Neural cell (in vitro differentiated cells): ENCODE results near the gene SLC27A1. TPM values are rescaled to one million over a fixed set of nuclear protein-coding genes. Genes with fewer than 3 reads are reported as not detected.

ENCODE experiments used
- H2AFZ ChIP-seq: fragments of 200-600, 300-800 bp; sonication (generic), shearing (Covaris generic); 2 replicates; pipeline ENCODE4 v1.6.0; 2014; ENCODE audit warnings: low read depth, mild to moderate bottlenecking, antibody characterized with exemption, low read length, moderate library complexity
- H3F3A ChIP-seq: fragments of 200-600 bp; shearing (Covaris generic); 2 replicates; pipeline ENCODE4 v1.6.1; 2016; ENCODE audit warnings: mild to moderate bottlenecking, moderate library complexity, mixed read lengths, antibody characterized with exemption, low read length; ENCODE audit not compliant: insufficient read depth, poor library complexity, severe bottlenecking
- H3K27ac ChIP-seq: fragments of 200-600, 300-800 bp; sonication (generic), shearing (Covaris generic); 2 replicates; pipeline ENCODE4 v1.5.1; 2014; ENCODE audit warnings: mild to moderate bottlenecking, low read length, moderate library complexity
- H3K27me3 ChIP-seq: fragments of 300-800, 200-600 bp; sonication (generic), shearing (Covaris generic); 2 replicates; pipeline ENCODE4 v1.6.0; 2014; ENCODE audit warnings: mild to moderate bottlenecking, low read depth, low read length, moderate library complexity; ENCODE audit not compliant: insufficient read depth
- H3K36me3 ChIP-seq: fragments of 300-800, 200-600 bp; sonication (generic), shearing (Covaris generic); 2 replicates; pipeline ENCODE4 v1.5.1; 2014; ENCODE audit warnings: mild to moderate bottlenecking, antibody characterized with exemption, low read length, moderate library complexity; ENCODE audit not compliant: insufficient read depth
- H3K4me2 ChIP-seq: fragments of 300-800, 200-600 bp; sonication (generic), shearing (Covaris generic); 2 replicates; pipeline ENCODE4 v1.6.0; 2014; ENCODE audit warnings: mild to moderate bottlenecking, low read length
- H3K4me3 ChIP-seq: fragments of 300-800, 200-600 bp; sonication (generic), shearing (Covaris generic); 2 replicates; pipeline ENCODE4 v1.5.1; 2014; ENCODE audit warnings: mild to moderate bottlenecking, low read length, moderate library complexity
- H3K79me2 ChIP-seq: fragments of 200-600 bp; shearing (Covaris generic); replicated peaks from 2 replicates; pipeline ENCODE4 v1.6.0; 2014; ENCODE audit warnings: mild to moderate bottlenecking, low read length, moderate library complexity; ENCODE audit not compliant: insufficient read depth
- H3K9ac ChIP-seq: fragments of 300-800, 200-600 bp; sonication (generic), shearing (Covaris generic); 2 replicates; pipeline ENCODE4 v1.6.1; 2016; ENCODE audit warnings: mild to moderate bottlenecking, low read length, mixed read lengths
- H3K9me2 ChIP-seq: fragments of 200-600 bp; shearing (Covaris generic); 2 replicates; pipeline ENCODE4 v1.6.1; 2016; ENCODE audit warnings: mild to moderate bottlenecking, low read length, mixed read lengths; ENCODE audit not compliant: insufficient read depth
- H3K9me3 ChIP-seq: fragments of 200-600, 300-800 bp; sonication (generic), shearing (Covaris generic); 2 replicates; pipeline ENCODE4 v1.6.1; 2016; ENCODE audit warnings: mild to moderate bottlenecking, mixed run types, low read length, moderate library complexity, mixed read lengths
- H4K20me1 ChIP-seq: fragments of 200-600 bp; shearing (Covaris generic); 2 replicates; pipeline ENCODE4 v1.6.1; 2016; ENCODE audit warnings: mild to moderate bottlenecking, mixed run types; ENCODE audit not compliant: insufficient read depth
- CTCF ChIP-seq: fragments of 450-650 bp; IDR thresholded peaks from 2 replicates; pipeline ENCODE4 v1.5.1; 2014; ENCODE audit warnings: antibody characterized with exemption, mild to moderate bottlenecking, moderate library complexity; ENCODE audit not compliant: poor library complexity, severe bottlenecking
- EP300 ChIP-seq: fragments of 450-650 bp; conservative IDR thresholded peaks from 2 replicates; pipeline ENCODE4 v1.6.1; 2014; ENCODE audit warnings: antibody characterized with exemption, mild to moderate bottlenecking, moderate library complexity; ENCODE audit not compliant: poor library complexity, severe bottlenecking
- EZH2 ChIP-seq: fragments of 200-600, 300-800 bp; shearing (Covaris generic), sonication (generic); IDR thresholded peaks from 2 replicates; pipeline ENCODE4 v1.6.1; 2014; ENCODE audit warnings: antibody characterized with exemption, low read length, borderline replicate concordance, mild to moderate bottlenecking; ENCODE audit not compliant: insufficient read depth, poor library complexity, severe bottlenecking
- MXI1 ChIP-seq: fragments of 450-650 bp; conservative IDR thresholded peaks from 2 replicates; pipeline ENCODE4 v1.6.1; 2014; ENCODE audit warnings: antibody characterized with exemption, mild to moderate bottlenecking; ENCODE audit not compliant: poor library complexity, severe bottlenecking
- POLR2AphosphoS5 ChIP-seq: IDR thresholded peaks from 2 replicates; pipeline ENCODE4 v1.6.1; 2012
- RAD21 ChIP-seq: fragments of 450-650 bp; conservative IDR thresholded peaks from 2 replicates; pipeline ENCODE4 v1.6.1; 2014; ENCODE audit warnings: antibody characterized with exemption, mild to moderate bottlenecking, moderate library complexity
- REST ChIP-seq: IDR thresholded peaks from 2 replicates; pipeline ENCODE4 v1.6.1; 2012; ENCODE audit warnings: borderline replicate concordance
- SMC3 ChIP-seq: fragments of 450-650 bp; conservative IDR thresholded peaks from 2 replicates; pipeline ENCODE4 v1.6.1; 2014; ENCODE audit warnings: antibody characterized with exemption, mild to moderate bottlenecking, moderate library complexity; ENCODE audit not compliant: poor library complexity
- TAF1 ChIP-seq: IDR thresholded peaks from 2 replicates; pipeline ENCODE4 v1.6.1; 2012; ENCODE audit warnings: low read depth
- polyA plus RNA-seq: library from polyadenylated mRNA; depleted of rRNA; stranded (reverse); fragments of >200 nt; gene quantifications from 2 replicates; pipeline ENCODE4 v1.2.3, GENCODE V29; 2014

Gene SLC27A1
- polyA plus RNA-seq, 1 donor from 2014 or later: 22.0 TPM

GRCh38 chr19:17436094-17436873 is 34.0 kb upstream of the SLC27A1 start:
- no peaks in the 10 kb centered on the region for H3K9me2 ChIP-seq
- H3F3A ChIP-seq: no peaks in the 10 kb centered on the region
- no peak overlapping the region for H2AFZ ChIP-seq
- no peak overlapping the region for H3K27ac ChIP-seq
- no peaks in the 10 kb centered on the region for H3K9me3 ChIP-seq
- no peaks in the 10 kb centered on the region for H3K27me3 ChIP-seq
- no peak overlapping the region for H3K4me2 ChIP-seq
- no peak overlapping the region for H3K4me3 ChIP-seq
- H4K20me1 ChIP-seq: no peaks in the 10 kb centered on the region
- no peak overlapping the region for H3K9ac ChIP-seq
- no peak for TF ChIP-seq TAF1
- TF ChIP-seq EZH2: no peak
- TF ChIP-seq REST: no peak
- no peak for TF ChIP-seq MXI1
- no peaks in the 10 kb centered on the region for H3K36me3 ChIP-seq
- H3K79me2 ChIP-seq: no peaks in the 10 kb centered on the region

GRCh38 chr19:17436874-17437267 is 33.5 kb upstream of the SLC27A1 start:
- Histone ChIP-seq H2AFZ (no peak overlapping the region), H3K36me3 (no peaks in the 10 kb centered on the region), H3K79me2 (no peaks in the 10 kb centered on the region), H3K9me2 (no peaks in the 10 kb centered on the region), H4K20me1 (no peaks in the 10 kb centered on the region), H3K27ac (no peak overlapping the region), H3F3A (no peaks in the 10 kb centered on the region), H3K9ac (no peak overlapping the region), H3K27me3 (no peaks in the 10 kb centered on the region), H3K9me3 (no peaks in the 10 kb centered on the region), H3K4me3 (no peak overlapping the region), H3K4me2 (no peak overlapping the region)
- TF ChIP-seq EZH2: no peak
- TF ChIP-seq SMC3: no peak
- TF ChIP-seq RAD21: no peak
- TF ChIP-seq CTCF: no peak
- TF ChIP-seq POLR2AphosphoS5: no peak
- TF ChIP-seq MXI1: no peak
- no peak for TF ChIP-seq EP300
- TF ChIP-seq TAF1: no peak
- no peak for TF ChIP-seq REST
